ENCODE measurements around the gene SUGP2.

Gene SUGP2

DNA sequence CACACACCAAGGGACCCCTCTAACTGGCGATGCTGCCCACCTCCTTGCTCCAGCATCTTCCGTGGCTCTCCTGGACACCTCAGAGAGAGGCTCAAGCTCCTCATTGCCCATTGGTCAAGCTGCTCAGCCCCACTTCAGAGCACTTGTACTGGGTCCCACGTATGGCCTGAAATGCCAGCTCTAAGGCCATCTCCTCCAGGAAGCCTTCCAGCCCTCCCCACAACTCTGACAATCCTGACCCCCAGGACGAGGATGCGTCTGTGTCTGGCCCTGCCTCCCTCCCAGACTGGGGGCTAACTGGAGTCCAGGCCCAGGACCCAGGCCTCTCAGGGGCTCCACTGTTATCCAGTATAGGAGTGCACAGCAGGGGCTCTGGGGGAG, 84.4 kb downstream of the SUGP2 start:
- DNase-seq, result no peak

DNA sequence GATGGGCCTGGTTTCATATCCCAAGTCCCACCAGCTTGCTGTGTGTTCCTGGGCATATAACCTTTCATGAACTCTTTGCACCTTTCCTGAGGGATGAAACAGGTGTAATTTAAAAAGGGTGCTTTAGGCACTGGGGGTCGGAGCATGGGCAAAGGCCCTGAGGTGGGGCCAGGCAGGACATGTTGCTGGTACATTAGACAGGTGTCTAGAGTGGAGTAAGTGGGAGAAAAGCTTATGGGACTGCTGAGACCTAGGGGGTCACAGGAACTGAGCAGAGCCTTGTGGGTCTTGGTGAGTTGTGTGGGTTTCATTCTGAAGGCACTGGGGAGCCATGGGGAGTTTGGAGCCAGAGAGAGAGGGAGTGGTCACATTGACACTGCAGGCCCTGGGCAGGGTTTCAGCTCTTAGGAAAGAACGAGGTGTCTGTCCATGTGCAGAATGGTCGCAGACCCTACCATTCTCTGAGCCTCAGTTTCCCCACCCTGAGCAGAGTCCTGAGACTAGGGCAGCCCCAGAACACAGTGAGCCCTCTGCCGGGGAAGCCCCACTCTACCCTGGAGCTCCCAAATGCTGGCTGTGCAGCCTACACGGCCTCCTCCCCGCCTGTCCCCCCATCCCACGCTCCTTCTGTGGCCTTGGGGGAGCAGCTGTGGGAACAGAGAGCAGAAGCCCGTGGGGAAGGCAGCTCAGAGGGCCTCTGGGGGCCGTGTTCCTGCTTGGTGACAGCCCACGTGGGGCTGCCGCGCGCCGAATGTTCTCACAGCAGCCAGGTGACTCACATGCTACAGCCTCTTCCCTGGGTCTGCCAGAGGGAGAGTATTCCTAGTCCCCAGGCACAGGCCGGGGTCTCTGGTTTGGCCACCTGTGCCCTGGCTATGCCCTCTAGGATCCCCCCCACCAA, 85.0 kb downstream of the SUGP2 start:
- no peak for DNase-seq

DNA sequence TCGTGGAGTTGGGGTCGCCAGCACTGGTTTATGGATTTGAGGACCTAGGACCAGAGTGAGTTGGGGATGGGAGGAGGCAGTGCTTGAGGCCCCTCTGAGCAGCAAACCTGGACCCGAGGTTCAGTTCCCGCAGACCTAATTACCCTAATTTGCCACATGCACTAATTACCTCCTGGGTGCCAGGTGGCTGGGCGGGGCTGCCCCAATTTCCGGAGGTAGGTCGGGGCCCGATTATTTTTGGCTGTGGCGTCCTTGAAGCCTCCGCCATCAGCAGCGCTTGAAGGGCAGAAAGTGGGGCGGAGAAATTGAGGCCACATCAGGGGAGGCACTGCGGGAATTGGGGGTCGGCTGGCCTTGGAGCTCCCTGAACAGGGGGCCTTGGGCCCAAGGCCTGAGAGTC, 86.4 kb downstream of the SUGP2 start:
- DNase-seq, result no peak

DNA sequence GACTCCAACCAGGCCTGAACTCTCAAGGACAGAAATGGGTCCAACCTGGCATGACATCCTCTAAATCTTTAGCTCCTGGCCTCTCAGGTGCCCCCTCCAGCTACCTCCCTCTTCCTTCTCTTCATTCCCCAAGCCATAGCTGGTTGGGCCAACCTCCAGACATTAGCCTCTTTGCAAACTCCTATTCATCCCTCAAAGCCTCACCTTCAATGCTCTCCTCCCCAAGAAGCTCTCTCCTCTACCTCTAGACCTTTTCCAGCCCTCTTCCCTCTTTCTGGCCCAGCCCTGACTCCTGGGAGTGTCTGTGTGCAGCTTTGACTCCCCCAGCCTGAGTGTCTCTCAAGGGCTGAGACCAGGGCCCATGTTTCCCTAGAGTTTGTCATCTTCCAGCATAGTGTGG, 87.0 kb downstream of the SUGP2 start:
- DNase-seq, result no peak

DNA sequence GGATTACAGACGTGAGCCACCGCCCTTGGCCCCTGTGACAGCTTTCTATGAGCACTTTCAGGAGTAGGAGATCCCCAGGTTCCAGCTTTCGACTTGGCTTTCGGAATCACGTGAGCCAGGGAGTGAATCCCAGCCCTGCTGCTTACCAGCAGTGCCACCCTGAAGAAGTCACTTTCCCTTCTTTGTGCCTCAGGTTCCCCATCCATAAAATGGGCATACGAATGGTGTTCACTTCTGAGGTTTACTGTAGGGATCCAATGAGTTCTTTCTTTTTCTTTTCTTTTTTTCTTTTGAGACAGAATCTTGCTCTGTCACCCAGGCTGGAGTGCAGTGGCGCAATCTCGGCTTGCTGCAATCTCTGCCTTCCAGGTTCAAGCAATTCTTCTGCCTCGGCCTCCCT, 88.0 kb downstream of the SUGP2 start:
- no peak for DNase-seq

DNA sequence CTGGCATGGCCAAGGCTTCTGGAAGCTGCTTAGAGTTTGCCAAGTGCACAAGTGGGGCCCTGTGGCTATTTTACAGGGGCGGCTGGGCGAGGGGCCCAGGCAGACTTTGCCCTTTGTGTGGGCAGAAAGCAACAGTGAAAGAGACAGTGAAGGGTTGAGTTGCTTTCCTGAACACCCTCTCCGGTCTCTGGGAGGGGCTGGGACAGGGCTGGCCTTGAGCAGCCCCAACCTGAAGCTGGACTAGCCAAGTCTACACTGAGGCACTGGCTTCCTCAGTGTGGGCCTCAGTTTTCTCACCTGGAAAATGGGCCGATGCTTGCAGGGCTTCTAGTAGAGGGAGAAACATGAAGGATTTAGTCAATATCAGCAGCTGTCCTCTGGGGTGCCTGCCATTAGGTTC, 89.9 kb downstream of the SUGP2 start:
- no peak for DNase-seq

DNA sequence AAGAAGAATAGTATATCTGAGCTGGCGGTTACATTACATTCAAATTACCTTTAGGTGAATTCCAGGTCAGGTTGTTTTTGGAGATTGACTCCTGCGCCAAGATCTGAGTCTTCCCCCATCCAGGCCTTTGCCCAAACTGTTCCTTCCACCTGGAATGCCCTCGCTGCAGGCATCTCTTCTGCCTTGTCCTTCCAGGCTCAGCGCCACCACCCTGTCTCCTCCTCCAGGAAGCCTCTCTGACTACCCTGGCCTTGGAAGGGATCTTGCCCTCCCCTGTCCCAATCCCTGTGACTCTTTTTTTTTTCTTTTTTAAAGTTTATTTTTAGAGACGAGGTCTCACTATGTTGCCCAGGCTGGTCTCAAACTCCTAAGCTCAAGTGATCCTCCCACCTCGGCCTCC, 90.6 kb downstream of the SUGP2 start:
- no peak for DNase-seq

DNA sequence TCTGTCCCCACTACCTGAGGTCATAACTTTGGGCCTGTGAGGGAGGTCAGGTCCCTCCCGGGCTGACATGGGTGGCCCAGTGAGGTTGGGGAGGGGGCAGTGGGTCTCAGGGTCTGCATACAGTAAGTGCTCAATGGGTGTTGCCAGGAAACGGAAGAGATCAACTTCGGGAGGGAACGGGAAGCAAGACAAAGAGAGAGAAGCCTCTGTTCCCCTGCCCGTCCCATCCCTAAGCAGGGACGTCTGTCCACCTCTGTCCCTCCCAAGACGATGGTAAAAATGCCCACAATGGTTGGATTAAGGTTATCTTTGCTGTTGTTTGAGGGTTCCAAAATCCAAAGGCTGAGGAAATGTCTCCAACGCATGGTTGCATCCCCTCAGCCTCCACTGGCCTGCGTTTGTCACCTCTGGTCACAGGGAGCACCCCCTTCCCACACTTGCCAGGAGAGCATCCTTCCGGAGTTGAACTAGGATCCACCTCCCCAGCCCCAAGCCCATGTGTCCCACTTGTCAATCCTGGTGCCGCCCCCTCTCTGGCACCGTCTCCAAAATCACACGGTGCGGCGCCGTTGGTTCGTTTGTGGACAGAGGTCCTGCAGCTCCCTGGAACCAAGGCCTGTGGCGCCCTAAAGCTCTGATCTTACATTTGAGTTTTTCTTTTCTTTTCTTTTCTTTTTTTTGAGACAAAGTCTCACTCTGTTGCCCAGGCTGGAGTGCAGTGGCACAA, 91.5 kb downstream of the SUGP2 start:
- no peak for DNase-seq
